ENCODE measurements around the gene CRNKL1.
"Not testable (repeated sequence)": the region's sequence is repeated elsewhere in the genome, so short reads cannot be mapped to it uniquely, and the experiment has no call there.

The CRNKL1 gene

DNA sequence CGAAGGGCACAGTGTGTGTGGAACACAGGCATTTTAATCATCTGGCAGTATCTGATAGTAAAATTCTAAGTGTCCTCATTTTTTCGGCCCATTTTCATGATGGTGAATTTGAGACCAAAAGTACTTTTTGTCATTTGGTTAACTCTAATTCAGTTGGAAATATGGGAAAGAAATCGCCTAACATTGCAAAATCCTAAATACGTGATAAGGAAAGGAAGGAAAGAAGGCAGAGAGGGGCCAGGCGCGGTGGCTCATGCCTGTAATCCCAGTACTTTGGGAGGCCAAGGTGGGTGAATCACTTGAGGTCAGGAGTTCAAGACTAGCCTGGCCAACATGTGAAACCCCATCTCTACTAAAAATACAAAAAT lies 48.3 kb downstream of the CRNKL1 start:
- DNase-seq, result not testable (repeated sequence)

DNA sequence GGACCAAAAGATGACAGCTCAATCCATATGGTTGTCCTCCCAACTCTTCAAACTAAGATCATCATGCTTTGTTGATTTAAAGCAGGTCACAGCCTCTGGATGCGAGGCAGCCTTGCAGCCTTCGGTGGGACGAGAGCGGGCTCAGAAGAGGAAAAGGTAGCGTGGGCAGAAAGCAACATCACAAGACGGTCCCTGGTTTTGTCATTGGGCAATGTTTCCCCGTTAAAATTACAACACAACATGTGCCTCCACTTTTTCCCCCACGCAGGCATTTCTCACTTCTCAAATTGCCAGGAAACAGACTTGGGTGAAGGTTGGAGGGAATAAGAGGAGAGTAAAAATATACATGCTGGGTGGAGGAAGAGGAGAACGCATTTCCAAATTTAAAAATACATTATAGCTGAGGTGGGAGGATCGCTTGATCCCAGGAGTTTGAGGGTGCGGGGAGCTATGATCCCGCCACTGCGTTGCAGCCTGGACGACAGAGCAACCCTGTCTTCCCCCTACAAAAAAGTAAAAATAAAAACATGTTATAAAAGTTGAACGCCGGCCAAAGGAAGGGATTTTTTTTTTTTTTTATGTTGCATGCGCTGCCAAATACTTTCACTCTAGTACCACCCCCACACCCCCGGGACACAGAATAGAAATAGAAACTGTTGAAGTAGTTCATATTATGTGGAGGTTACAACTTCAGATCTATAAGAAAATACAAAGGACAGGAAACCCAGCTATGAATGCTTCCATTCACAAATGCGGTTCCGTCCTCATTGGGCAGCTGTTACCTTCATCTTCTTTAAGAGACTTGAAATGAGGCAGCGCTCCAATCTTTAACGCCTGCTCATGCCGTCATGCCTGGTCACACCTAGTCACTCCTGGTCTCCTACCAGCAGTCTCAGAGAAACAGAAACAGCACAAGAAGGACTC lies 49.0 kb downstream of the CRNKL1 start:
- DNase-seq, result no peak

DNA sequence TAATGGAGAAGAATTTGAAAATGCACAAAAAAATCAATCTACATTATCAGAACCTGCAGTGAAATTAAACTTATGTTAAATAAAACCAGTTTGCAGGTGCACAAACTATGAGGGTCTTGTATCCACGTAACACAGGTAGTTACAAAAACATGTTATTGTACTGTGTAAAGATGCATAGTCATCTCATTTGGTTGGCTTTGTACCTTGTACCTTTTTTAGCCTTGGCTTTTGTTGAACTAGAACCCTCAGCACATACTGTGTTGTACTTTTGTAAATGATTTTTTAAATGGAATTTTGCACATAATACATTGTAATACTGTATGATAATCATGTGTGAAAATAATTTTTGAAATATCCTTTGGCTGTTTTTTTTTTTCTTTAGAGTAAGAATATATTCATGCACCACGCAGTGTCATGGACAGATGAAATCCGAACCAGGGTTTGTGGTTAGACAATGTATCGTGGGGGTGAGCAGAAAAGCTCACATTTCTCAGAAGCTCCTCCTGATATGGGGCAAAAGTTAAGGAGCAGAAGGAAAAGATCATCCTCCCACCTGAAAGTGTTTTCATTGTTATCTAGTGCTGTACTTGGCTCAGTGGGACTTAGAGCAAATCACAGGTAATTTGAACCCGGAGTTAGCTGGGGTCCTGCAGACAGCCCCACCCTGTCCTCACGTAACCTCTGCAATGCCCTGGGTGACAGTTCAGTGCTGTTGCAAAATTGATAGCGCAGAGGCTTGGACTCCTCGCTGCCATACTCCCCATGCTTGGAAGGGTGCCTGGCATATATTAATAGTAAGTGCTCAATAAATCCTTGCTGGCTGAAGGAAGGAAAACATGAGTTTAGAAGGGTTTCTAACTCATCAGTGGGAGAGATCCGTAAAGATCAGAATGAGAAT lies 49.9 kb downstream of the CRNKL1 start:
- DNase-seq, result no peak

DNA sequence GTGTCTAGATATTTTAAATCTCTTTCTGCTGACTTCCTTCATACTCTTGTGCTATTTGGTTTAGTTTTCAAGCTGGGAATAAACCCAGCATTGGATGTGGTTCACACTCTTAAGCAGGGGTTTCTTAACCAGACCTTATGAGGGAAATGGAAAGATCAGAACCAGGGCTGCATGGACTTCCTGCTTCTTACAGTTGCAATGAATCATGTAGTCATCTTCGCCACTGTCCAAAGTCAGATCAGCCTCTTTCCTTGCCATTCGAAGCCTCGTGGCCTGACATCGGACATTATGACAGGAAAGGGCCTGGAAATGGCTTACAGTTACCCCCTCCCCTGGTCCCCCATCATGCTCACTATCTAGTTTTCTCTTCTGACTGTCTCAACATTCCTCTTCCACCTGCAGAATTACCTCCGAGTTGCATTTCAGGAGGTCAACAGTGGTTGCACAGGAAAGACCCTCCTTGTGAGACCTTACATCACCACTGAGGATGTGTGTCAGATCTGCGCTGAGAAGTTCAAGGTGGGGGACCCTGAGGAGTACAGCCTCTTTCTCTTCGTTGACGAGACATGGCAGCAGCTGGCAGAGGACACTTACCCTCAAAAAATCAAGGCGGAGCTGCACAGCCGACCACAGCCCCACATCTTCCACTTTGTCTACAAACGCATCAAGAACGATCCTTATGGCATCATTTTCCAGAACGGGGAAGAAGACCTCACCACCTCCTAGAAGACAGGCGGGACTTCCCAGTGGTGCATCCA lies 51.9 kb downstream of the CRNKL1 start:
- no peak for DNase-seq

DNA sequence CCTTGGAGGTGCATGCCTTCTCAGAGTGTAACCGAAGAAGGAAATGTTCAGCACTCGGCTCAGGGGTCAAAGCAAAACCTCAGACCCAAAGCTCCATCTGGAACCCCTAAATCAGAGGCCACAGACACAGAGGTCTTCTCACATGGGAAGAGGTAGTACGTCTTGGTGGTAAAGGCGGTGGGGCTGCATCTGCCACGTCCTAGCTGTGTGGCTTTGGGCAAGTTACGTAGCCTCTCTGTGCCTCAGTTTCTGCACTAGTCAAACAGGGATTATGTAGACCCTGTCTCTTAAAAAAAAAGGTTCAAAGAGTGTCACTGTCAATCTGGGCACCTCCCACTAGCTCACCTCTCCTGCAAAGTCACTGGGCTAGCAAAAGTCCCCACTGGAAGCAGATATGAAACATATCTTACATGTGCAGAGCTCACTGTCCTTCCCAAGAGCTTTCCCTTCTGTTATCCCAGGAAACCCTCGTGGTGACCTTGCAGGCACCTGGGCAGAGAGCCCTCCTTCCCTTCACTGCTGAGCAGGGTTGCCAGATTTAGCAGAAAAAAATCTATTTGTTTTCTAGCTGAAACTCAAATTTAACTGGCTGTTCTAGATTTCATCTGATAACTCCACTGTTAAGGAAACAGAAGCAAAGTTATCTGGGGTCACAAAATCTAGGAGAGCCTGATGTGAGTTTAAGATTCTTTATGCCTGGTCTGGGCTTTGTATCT lies 53.1 kb downstream of the CRNKL1 start:
- no peak for DNase-seq

DNA sequence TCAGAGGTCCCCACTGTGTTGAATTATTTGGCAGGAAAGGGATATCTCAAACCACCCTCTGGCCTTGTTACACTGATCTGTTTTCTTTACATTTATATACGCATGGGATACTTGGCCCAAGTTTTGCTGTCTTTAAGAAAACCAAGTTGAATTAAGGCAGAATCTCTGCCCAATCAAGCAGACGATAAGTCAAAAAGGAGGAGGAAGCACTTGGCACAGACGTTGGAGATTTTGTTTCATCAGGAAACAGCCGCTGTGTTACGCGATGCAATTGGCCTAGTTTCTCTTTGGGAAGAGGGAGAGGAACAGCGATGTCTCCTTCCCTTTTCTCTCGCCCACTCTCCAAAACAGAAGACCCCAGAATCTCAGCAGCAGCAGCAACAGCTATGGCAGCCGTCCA lies 55.3 kb downstream of the CRNKL1 start:
- no peak for DNase-seq

DNA sequence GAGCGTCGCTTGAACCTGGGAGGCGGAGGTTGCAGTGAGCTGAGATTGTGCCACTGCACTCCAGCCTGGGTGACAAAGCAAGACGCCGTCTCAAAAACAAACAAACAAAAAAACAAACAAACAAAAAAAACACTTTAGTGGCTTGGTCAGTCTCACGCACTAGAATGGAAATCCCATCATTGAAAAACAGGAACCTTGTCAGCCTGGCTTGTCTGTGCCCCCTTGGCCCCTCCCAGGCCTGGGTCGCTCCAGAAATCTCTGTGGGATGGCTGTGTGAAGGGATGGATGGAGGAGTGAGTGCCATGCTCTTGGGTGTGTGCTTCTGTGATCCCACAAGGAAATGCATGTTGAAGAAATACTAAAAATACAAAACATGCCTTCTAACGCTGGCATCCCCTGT lies 56.0 kb downstream of the CRNKL1 start:
- DNase-seq, result no peak

DNA sequence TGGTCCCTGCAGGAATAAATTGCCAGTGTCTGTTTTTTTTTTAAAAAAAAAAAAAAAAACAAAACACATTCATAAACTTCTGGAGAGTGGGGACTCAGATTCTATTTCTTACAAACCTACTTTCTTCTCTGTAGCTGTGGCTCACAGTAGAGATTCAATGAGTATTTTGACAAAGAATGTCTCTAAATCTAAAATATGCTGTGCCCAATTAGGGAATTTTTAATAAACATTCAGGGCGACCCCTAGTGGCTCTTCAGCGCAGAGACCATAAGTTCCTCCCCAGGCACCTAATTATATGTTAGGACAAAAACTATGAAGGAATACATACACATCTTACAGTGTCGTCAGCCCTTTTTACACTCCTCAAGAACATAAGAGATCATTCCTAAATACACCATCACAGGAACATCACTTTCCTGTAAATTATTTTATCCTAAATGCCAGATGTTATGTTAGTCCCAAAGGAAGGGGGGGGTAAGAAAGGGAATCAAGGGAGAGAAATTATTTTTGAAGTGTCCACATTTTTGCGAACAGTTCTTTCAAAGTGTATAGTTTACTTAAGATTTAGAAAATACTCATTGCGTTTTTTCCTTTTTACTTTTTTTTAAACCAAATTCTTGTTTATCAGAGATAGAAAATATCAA lies 56.9 kb downstream of the CRNKL1 start:
- peak; percentile 60 for DNase-seq

DNA sequence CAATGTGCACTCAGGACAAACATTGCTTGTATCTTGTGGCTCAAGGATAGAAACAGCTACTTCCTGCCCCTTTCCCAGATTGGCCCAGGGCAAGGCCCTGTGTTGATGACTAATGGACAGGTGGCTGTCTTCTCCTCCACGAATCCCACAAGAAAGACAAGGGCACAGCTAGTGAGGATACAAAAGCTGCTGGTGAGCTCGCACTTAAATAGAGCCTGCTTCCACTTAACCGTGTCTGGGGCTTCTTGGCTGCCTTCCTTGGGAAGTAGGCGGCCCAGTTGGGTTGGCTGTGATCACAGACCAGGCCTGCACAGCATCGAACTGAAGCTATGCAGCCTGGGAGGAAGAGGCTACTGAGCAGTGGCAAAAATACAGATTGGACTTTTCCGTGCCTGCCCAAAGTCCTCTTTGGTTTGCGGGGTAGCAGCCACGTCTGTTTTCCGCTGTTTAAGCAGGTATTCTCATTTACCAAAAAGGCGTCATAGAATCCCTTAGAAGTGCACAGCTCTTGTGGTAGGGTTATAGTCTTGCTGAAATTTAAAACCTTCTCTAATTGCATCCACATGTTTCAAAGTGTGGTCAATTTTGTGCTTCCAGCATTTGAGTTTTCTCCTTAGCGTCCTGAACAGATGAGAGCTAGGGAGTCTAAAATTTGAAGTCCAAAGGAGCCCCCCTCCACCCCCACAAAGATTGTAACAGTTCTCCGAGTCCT lies 58.2 kb downstream of the CRNKL1 start:
- DNase-seq, result no peak

DNA sequence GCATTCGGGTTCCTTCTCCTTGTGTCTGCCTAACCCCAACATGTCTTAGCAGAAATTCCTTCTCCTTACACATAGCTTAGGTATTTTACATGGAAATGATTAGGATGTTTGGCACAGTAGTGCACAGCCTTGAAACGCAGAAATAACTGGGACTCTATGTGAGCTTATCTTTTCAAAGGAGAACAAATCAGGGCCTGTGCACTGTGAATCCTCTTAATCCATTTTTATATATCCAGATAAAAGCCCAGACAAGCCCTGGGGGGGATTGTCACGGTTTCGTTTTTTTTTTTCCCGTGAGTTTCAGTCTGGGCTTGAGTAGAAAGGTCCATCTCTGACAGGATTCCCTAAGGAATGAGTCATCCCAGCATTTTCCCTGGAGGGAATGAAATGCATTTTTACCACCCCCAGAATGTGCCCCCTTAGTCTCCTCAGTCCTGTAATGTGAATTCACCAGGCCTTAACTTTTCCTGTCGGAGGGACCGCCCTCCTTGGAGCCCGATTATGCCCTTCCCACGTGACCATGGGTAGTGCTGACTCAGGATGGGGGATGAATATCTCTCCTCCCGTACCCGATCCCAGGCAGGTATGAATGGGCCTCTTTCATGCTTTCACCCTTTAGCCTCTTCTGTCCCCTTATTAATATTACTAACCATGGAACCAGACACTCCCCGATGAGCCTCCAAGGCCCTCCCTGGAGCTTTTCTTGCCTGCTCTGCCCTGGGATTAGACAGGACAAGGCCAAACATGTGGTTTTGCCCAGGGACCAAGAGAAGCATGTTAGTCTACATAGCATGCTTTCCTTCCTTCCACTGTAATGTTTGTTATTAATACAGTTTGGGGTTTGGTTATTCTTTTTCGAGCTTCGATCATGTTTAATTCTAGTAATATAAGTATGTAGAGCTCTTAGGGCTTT lies 59.0 kb downstream of the CRNKL1 start:
- DNase-seq, result no peak

DNA sequence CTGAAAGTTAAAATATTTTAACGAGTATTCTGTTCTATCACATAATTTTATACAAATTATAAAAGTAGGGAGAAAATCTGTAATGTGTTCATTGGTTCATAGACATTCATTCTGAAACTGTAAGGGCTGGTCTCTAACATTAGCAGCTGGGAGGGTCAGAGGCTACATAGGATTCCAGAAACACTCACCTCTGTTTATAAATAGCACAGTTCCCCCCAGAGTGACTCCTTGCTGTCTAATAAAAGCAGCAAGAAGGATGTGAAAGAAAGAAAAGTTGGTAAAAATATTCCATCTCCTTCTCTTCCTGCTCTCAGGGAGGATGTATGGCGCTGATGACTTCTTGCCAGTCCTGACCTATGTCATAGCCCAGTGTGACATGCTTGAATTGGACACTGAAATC lies 60.4 kb downstream of the CRNKL1 start:
- no peak for DNase-seq

DNA sequence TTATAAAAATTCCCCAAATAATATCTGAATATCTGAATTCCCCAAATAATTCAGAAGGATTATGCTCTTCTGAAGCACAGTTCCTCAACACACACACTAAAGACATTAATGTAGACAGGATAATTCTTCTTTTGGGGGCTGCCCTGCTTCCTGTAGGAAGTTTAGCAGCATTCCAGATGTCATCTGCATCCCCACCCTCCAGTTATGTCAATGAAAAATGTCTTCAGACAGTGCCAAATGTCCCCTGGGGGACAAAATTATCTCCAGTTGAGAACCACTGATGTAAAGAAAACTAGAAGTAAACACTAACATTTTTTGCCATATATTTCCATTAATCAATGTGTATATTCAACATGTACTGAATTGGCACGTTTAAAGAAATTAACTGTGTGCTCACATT lies 61.0 kb downstream of the CRNKL1 start:
- no peak for DNase-seq

DNA sequence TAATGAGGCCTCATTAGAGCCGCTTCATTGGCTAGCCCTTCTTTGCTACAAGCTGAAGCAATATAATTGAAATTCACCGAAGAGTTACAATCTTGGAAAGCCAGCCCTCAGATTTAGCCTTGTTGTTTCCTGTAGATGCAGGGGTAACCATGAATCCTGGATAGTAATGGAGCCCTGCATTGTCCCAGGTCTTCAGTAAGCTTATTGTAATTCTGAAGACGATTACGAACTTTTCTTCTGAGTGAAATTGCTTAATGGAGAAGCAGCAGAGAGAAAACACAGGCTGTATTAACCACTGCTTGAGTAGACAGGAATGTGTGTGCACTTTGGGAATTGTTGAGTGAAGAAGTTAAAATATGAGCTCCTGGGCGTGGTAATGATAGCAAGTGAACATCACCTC lies 61.4 kb downstream of the CRNKL1 start:
- DNase-seq, result no peak

DNA sequence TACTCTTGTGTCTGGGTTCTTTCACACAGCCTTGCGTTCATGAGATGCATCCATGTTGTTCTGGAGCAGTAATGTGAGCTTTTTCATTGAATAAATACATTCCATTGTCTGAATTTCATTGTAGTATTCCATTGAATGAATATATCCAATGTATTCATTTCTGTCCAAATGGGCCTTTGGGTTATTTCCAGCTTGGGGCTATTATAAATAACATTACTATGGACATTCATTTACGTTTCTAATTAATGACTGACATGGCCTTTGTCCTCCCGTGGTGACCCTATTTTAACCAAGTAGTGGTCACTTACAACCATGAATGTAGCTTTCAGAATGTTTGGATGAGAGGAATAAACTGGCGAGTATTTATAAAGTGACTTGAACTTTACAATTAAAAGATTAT lies 65.2 kb downstream of the CRNKL1 start:
- DNase-seq, result no peak

DNA sequence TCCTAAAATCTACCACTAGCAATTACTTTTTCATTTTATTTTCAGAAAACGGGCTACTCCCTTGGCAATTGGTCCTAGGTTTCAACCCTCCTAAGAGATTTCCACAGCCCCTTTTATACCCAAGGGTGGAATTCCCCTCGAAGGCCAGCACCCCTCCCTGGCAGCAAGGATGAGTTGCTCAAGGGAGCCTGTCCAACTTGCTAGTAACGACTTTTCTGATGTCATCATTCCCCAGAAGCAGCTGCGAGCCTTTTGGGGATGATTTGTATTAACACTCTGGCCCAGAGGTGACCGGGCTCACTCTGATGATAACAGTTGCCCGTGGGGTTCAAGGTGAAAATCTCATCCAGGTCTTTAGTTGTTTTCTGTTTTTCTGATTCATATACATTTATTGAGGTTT lies 65.8 kb downstream of the CRNKL1 start:
- no peak for DNase-seq
